PFSK-1 (cell line): ENCODE measurements around the gene PRPF19.

Source experiments
- FOXP2 ChIP-seq: optimal IDR thresholded peaks from 2 replicates; pipeline ENCODE3; 2011; ENCODE audit warnings: borderline replicate concordance, control low read depth, inconsistent platforms; ENCODE audit not compliant: insufficient read depth; ENCODE audit errors: extremely low read length, extremely low read depth
- POLR2AphosphoS5 ChIP-seq: IDR thresholded peaks from 2 replicates; pipeline ENCODE4 v1.6.1; 2012; ENCODE audit warnings: low read depth, mild to moderate bottlenecking, control low read depth, low read length, moderate library complexity
- SIN3A ChIP-seq: IDR thresholded peaks from 2 replicates; pipeline ENCODE4 v1.6.1; 2012; ENCODE audit warnings: mild to moderate bottlenecking, low read length, moderate library complexity, borderline replicate concordance; ENCODE audit not compliant: insufficient read depth
- TAF1 ChIP-seq: IDR thresholded peaks from 2 replicates; pipeline ENCODE4 v1.6.1; 2012; ENCODE audit warnings: low read length, control low read depth, borderline replicate concordance; ENCODE audit not compliant: insufficient read depth
- TF ChIP-seq, protein P1 (sequence below), 2 experiments: IDR thresholded peaks; 2 replicates each; pipeline versions ENCODE4 v1.6.1 to v1.8.0; 2011 to 2012; ENCODE audit warnings: low read depth in 2 of 2, low read length in 2 of 2, control low read depth in 1 of 2, inconsistent platforms in 1 of 2, mild to moderate bottlenecking in 1 of 2, moderate library complexity in 1 of 2; ENCODE audit not compliant: insufficient read depth in 1 of 2

The PRPF19 gene

DNA sequence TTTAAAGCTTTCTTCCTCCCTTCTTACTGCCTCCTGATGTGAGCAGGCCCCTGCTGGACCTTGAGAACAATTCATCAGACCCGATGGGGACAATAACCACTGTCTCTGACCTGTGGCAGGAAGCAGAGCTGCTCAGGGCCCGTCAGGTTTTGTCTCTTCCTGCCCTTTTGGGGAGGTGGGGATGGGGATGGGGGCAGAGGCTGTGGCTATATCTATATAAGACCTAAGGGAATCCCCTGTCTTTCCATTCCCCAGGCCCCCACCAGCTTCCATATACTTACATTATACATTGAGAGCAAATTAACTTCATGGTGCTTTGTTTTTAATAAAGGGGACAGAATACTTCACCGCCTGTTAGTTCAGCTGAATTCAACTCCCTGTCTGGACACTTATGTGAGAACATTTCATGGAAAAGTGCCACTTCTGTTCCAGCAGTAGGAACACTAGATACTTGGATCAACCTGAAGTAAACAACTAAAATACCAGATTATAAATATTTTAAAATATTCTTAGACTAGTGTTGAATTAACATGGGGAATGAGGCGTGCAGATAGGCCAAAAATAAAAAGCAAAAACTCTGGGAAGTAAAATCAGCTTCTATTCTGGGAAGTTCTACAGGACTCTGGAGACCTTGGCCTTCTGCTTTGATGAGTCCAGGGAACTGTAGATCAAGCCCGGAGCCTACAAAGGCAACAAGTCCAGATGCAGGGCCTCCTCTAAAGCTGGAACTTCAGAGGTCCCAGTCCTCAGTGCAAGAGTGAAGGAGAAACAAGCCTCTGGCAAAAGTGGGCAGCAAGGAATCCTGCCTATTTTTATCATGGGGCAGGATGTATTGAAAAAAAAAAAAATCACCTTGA is 27.9 kb downstream of the PRPF19 start:
- TF ChIP-seq POLR2AphosphoS5 (no peak), TAF1 (no peak), SIN3A (no peak), FOXP2 (no peak)
- TF ChIP-seq, protein P1, sequence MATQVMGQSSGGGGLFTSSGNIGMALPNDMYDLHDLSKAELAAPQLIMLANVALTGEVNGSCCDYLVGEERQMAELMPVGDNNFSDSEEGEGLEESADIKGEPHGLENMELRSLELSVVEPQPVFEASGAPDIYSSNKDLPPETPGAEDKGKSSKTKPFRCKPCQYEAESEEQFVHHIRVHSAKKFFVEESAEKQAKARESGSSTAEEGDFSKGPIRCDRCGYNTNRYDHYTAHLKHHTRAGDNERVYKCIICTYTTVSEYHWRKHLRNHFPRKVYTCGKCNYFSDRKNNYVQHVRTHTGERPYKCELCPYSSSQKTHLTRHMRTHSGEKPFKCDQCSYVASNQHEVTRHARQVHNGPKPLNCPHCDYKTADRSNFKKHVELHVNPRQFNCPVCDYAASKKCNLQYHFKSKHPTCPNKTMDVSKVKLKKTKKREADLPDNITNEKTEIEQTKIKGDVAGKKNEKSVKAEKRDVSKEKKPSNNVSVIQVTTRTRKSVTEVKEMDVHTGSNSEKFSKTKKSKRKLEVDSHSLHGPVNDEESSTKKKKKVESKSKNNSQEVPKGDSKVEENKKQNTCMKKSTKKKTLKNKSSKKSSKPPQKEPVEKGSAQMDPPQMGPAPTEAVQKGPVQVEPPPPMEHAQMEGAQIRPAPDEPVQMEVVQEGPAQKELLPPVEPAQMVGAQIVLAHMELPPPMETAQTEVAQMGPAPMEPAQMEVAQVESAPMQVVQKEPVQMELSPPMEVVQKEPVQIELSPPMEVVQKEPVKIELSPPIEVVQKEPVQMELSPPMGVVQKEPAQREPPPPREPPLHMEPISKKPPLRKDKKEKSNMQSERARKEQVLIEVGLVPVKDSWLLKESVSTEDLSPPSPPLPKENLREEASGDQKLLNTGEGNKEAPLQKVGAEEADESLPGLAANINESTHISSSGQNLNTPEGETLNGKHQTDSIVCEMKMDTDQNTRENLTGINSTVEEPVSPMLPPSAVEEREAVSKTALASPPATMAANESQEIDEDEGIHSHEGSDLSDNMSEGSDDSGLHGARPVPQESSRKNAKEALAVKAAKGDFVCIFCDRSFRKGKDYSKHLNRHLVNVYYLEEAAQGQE (IDR thresholded peaks at IDR 0.05; ENCODE audit: insufficient read depth in 1 of 2, low read depth in 2 of 2, low read length in 2 of 2) = no peak

DNA sequence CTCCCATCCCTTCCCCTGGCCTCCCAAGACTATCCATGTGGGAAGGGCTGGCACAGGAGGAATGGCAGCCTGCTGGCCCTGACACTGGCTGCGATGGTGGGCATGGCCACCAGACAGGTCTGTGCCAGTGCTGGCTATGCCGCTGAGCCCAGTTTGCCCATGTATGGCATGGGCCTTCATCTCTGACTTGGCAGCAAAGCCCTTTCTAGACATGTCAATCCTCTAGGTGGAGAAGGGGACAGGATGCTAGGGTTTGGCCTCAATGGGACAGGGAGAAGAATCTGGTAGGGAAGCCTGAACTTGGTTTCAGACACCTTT is 30.3 kb downstream of the PRPF19 start:
- TF ChIP-seq POLR2AphosphoS5 (no peak), TAF1 (no peak), SIN3A (no peak), FOXP2 (no peak)
- TF ChIP-seq, protein P1 (IDR thresholded peaks at IDR 0.05; ENCODE audit: insufficient read depth in 1 of 2, low read depth in 2 of 2, low read length in 2 of 2) = no peak

DNA sequence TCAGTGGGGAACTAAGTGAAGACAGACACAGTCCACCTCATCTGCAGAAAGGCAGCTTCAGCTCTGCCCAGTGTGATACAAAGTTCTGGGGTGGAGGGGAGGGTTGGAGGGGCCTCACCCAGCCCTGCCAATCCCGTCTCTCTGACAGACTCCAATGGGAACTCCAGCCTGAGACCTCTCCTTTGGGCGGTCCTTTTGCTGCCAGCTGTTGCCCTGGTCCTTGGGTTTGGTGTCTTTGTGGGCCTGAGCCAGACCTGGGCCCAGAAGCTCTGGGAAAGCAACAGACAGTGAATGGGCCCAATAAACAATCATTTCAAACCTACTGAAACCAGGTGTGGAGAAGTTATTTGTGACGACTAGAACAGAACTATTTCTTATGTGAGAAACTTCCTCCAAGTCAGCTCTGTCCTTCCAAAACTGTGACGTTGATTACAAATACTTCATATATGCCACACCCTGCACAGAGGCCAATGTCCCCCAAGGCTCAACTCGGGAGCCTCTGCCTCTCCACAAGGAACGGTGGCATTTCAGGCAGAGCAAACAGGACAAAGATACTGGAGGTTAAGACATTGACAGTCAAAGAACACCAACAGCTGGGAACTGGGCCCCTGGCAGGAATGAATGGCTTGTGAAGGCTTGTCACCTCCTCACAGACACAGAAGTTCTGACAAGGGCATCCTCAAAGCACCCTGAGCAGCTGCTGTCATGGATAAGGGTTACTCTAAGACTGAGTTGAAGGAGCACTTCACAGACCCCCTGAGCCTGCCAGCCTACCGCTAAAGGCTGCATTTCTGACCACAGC is 30.8 kb downstream of the PRPF19 start:
- no peak for TF ChIP-seq FOXP2
- no peak for TF ChIP-seq TAF1
- TF ChIP-seq POLR2AphosphoS5 = no peak
- no peak for TF ChIP-seq SIN3A

DNA sequence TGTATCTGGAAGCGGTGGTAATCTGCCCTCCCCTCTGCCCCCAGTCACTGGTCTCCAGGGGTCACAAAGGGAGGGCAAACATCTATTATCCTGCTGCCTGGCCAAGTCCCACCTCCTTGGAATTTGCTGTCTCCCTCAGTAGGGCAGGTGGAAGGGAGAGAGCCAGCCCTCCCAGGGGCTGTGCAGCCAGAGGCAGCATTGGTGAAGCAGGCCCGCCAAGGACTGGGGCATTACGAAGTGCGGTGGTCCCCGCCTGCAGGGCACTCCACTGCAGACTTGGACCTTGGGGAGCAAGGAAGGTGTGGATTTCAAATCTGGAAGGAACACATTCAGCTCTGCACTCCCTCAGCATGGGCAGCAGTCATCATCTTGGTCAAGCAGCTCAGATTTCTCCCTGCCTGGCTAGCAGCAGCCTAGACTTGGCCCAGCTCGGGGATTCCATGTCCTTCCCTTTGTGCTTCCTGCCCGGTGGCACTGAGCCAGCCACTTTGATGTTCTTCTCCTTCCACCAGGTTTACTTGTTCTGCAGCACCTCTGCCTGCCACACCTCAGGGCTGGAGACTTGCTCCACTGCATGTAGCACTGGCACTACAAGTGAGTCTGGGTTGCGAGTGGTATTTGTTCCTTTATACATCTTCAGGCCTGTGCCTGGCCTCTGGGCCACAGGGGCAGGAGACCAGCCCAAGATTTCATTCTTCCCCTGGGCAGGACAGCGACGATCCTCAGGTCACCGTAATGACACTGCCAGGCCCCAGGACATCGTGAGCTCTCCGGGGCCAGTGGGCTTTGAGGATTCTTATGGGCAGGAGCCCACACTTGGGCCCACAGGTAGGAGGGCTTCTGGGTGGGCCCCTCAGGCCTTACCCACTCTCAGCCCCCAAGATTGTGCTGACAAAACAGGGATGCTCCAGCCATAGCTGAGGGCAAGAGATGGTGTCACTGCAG is 31.7 kb downstream of the PRPF19 start:
- no peak for TF ChIP-seq SIN3A
- no peak for TF ChIP-seq POLR2AphosphoS5
- TF ChIP-seq, protein P1 (IDR thresholded peaks at IDR 0.05; ENCODE audit: insufficient read depth in 1 of 2, low read depth in 2 of 2, low read length in 2 of 2) = no peak
- no peak for TF ChIP-seq FOXP2
- no peak for TF ChIP-seq TAF1

DNA sequence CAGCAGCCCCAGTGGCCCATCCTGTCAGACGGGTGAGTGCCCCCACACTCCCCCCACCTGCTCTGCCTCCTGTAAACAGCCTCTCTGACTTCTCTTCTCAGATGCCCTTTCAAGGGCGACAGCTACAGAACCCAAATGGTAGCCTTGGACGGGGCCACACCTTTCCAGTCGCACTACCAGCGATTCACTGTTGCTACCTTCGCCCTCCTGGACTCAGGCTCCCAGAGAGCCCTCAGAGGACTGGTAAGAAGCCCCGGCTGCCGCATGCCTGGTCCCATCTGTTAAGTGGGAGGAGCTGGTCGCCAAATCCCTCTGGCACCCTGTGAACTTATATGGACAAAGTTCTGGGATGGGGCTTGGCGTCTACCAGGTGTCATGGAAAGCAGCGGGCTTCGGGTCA is 32.9 kb downstream of the PRPF19 start:
- TF ChIP-seq SIN3A (no peak), FOXP2 (no peak), POLR2AphosphoS5 (no peak), TAF1 (no peak)
- TF ChIP-seq, protein P1 (IDR thresholded peaks at IDR 0.05; ENCODE audit: insufficient read depth in 1 of 2, low read depth in 2 of 2, low read length in 2 of 2) = no peak
